Fibroblast of skin of back (primary cell): Measurements from ENCODE around the gene OSBP2.

Source experiments
- DNase-seq: peaks from one replicate; pipeline ENCODE4 v3.0.0-alpha.2; 2013

The OSBP2 gene

GRCh38 chr22:30821381-30821780 is 126.7 kb downstream of the OSBP2 start:
- no peak for DNase-seq

- DNase-seq: no peak
Observed at GRCh38 chr22:30821863-30822215, 127.2 kb downstream of the OSBP2 start.

GRCh38 chr22:30822216-30823014 is 127.7 kb downstream of the OSBP2 start:
- no peak for DNase-seq

- DNase-seq: no peak
Observed at GRCh38 chr22:30823015-30823370, 128.3 kb downstream of the OSBP2 start.

GRCh38 chr22:30824096-30824495 is 129.4 kb downstream of the OSBP2 start:
- no peak for DNase-seq

GRCh38 chr22:30824711-30825110 is 130.0 kb downstream of the OSBP2 start:
- no peak for DNase-seq

GRCh38 chr22:30825711-30826505 is 131.2 kb downstream of the OSBP2 start:
- DNase-seq: no peak

- no peak for DNase-seq
Observed at GRCh38 chr22:30826670-30827355, 132.1 kb downstream of the OSBP2 start.

- DNase-seq: no peak
Observed at GRCh38 chr22:30827646-30828045, 133.0 kb downstream of the OSBP2 start.

GRCh38 chr22:30828187-30829155 is 133.8 kb downstream of the OSBP2 start:
- no peak for DNase-seq

GRCh38 chr22:30829901-30830550 is 135.4 kb downstream of the OSBP2 start:
- DNase-seq: peak; percentile 98

GRCh38 chr22:30830907-30831306 is 136.2 kb downstream of the OSBP2 start:
- DNase-seq: peak; percentile 98

GRCh38 chr22:30832407-30832987 is 137.8 kb downstream of the OSBP2 start:
- DNase-seq: peak; percentile 28

- no peak for DNase-seq
Observed at GRCh38 chr22:30833322-30833721, 138.6 kb downstream of the OSBP2 start.

GRCh38 chr22:30837531-30837930 is 142.9 kb downstream of the OSBP2 start:
- no peak for DNase-seq

GRCh38 chr22:30838111-30838510 is 143.4 kb downstream of the OSBP2 start:
- peak; percentile 15 for DNase-seq

- DNase-seq: no peak
Observed at GRCh38 chr22:30841273-30841672, 146.6 kb downstream of the OSBP2 start.

- DNase-seq: no peak
Observed at GRCh38 chr22:30843245-30843644, 148.6 kb downstream of the OSBP2 start.

- no peak for DNase-seq
Observed at GRCh38 chr22:30847583-30847982, 152.9 kb downstream of the OSBP2 start.

GRCh38 chr22:30855266-30855665 is 160.6 kb downstream of the OSBP2 start:
- no peak for DNase-seq
